Calu3 (cell line): ENCODE data around the gene POU2F2. TPM values are rescaled to one million over a fixed set of nuclear protein-coding genes. Genes with fewer than 3 reads are reported as not detected.

ENCODE experiments used
- BruUV-seq: library from RNA; stranded (reverse); fragments of 400-500 nt; replicated peaks from 2 replicates; lab custom pipeline; 2021; lab: Mats Ljungman, UMichigan
- CTCF ChIA-PET: fragments of 300-600 bp; sonication (Branson Sonifier 250); formaldehyde crosslinking; loops from one replicate; lab custom pipeline; 2022; ENCODE audit warnings: antibody characterized with exemption; lab: Charles Lee
- DNase-seq: peaks from one replicate; pipeline ENCODE4 v3.0.0; 2022
- H3K27ac Mint-ChIP-seq: one replicate; pipeline ENCODE4 v1.8.0; 2022; ENCODE audit warnings: mixed read lengths; ENCODE audit not compliant: unreplicated experiment
- H3K27me3 Mint-ChIP-seq: one replicate; pipeline ENCODE4 v1.8.0; 2022; ENCODE audit warnings: mixed read lengths; ENCODE audit not compliant: unreplicated experiment
- H3K36me3 Mint-ChIP-seq: one replicate; pipeline ENCODE4 v1.8.0; 2022; ENCODE audit warnings: mild to moderate bottlenecking, moderate library complexity, mixed read lengths; ENCODE audit not compliant: insufficient read depth, unreplicated experiment
- H3K4me1 Mint-ChIP-seq: one replicate; pipeline ENCODE4 v1.8.0; 2022; ENCODE audit warnings: mild to moderate bottlenecking, low read depth, mixed read lengths; ENCODE audit not compliant: unreplicated experiment
- H3K4me3 Mint-ChIP-seq: one replicate; pipeline ENCODE4 v1.8.0; 2022; ENCODE audit warnings: mild to moderate bottlenecking, low read depth, moderate library complexity, mixed read lengths; ENCODE audit not compliant: unreplicated experiment
- H3K9me3 Mint-ChIP-seq: one replicate; pipeline ENCODE4 v1.8.0; 2022; ENCODE audit warnings: low read depth, mixed read lengths; ENCODE audit not compliant: unreplicated experiment
- intact Hi-C: fragments of 100-400 bp; cut with micrococcal nuclease; formaldehyde crosslinking; loops from one replicate; pipeline ENCODE4 v1.10.0; 2022; ENCODE audit not compliant: unreplicated experiment
- total RNA-seq: library from RNA; stranded (reverse); gene quantifications from 2 replicates; pipeline ENCODE4 v1.2.3, GENCODE V29; 2022
- TF ChIP-seq, protein P1 (sequence below): fragments of 200-600 bp; IDR thresholded peaks from one replicate; pipeline ENCODE4 v1.8.0; 2022; ENCODE audit warnings: antibody characterized with exemption; ENCODE audit not compliant: unreplicated experiment

POU2F2 gene
- total RNA-seq, 1 experiment from 2014 or later, result 4.6 TPM

DNA sequence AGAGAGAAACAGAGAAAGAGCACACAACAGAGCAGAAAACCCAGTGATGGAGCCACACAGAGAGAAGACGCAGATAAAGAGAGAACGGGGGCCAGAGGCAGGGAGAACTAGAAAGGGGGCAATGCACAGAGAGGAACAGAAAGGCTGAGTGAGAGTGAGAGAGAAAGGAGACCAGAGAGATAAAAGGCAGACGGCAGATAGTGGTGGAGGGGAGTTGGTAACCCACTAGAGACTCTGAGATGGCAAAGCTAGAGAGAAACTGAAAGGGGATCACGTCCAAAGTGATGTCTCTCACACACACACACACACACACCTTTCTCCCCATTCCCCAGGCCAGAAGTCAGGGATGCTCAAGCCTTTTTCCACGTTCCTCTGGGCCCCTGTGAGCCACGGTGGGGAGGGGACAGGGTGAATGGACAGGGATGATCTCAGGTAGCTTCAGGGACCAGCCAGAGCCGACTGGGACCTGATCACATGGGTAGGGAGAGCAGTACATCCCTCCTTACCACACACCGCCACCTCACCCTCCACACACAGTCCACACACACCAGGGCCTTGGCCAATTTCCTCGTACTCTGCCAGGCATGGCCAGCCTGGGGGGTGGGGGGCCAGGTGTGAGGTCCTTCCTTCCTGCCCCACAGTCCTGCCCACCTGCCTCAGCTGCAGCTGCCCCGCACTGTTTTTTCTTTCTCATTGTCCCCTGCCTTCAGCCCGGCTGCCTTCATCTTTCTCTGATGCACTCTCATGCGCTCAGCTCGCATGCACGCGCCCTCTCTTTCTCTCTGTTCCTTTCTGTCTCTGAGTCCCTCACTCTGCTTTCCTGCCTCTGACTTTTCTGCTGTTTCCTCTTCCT lies 22.5 kb upstream of the POU2F2 start:
- Mint-ChIP-seq H3K4me1 (peaks cover 31% of the 10 kb centered on the region), H3K36me3 (no peaks in the 10 kb centered on the region), H3K27me3 (peaks cover 73% of the 10 kb centered on the region), H3K27ac (no peak overlapping the region), H3K9me3 (no peaks in the 10 kb centered on the region), H3K4me3 (no peak overlapping the region)
- BruUV-seq, result no TSS peak
- intact Hi-C loops, result no loop called here
- CTCF ChIA-PET, result no interaction called here
- TF ChIP-seq, protein P1, sequence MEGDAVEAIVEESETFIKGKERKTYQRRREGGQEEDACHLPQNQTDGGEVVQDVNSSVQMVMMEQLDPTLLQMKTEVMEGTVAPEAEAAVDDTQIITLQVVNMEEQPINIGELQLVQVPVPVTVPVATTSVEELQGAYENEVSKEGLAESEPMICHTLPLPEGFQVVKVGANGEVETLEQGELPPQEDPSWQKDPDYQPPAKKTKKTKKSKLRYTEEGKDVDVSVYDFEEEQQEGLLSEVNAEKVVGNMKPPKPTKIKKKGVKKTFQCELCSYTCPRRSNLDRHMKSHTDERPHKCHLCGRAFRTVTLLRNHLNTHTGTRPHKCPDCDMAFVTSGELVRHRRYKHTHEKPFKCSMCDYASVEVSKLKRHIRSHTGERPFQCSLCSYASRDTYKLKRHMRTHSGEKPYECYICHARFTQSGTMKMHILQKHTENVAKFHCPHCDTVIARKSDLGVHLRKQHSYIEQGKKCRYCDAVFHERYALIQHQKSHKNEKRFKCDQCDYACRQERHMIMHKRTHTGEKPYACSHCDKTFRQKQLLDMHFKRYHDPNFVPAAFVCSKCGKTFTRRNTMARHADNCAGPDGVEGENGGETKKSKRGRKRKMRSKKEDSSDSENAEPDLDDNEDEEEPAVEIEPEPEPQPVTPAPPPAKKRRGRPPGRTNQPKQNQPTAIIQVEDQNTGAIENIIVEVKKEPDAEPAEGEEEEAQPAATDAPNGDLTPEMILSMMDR, result no peak
- DNase-seq, result peak; percentile 20

DNA sequence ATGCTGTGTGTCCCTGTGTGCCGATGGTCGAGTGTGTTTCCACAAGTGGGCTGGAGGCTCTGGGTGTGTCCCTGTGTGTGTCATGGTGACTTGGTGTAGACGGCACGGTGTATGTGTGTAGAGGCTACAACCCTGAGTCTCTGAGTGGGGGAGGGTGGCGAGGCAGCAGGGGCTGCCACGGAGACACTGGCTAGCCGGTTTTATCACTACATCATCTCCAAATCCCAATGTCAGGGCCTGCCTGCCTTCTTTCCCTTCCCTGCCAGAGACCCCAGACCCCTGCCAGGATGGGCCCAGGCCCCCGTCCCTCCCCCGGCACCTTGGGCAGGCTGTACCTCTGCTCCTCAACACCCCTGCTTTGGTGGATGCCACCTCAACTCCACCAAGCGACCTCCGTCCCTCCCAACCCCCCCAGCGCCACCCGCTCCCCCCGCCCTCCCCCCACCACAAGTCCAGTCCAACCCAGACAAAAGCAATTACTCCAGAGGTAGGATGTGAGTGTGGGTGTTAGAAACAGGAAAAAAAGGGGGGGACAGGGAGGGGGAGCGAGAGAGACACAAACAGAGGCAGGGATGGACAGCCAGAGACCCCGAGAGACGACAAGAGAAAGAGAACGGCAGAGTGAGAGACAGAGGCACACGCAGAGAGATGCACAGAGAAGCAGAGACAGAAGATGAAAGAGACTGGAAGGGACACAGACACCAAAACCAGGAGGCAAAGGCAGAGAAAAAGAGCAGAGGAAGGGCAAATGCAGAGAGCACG lies 21.6 kb upstream of the POU2F2 start:
- CTCF ChIA-PET, result interaction anchor here (1.5 kb wide), 1 partner anchor 22 kb away, joined by 5 read pairs; no protein-coding TSS in a partner anchor

DNA sequence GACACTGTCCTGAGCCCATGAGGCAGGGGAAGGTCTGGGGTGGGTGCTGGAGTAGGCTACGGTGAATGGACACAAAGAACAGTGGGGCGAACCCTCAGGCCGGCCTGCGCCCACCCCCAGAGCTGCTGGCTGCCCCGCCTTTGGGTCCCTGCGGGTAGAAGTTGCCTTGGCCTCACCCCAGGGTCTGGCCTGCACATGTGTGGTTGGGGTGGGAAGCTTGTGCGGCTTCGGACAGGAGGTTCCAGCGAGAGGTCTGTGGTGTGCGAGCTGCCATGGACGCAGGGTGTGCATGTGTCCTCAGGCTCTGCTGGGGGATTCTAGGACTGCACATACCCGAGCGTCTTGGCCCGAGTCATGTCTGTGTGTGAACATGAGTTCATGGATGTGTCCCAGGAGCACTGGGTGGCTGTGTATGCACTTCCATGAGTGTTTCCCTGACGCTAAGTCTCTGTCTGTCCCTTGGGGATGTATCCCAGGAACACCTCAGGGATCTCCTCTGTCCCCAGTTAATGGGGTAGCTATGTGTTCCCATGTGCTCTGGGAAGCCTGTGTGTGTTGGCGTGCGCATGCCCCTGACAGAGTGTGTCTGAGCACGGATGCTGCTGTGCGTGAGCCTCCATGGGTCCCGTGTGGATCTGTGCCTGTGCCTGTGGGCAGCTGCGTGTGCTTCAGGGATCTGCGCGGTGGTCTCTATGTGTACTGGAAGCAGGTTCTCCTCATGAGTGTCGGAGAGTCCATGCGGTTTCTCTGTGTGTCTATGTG lies 20.8 kb upstream of the POU2F2 start:
- BruUV-seq, result no TSS peak
- TF ChIP-seq, protein P1, result no peak
- H3K4me1 Mint-ChIP-seq, result peaks cover 38% of the 10 kb centered on the region
- CTCF ChIA-PET, result interaction anchor here (0.6 to 1.6 kb wide), 3 partner anchors 13 to 151 kb away, joined by 3 to 5 read pairs (median 3); no protein-coding TSS in a partner anchor
- DNase-seq, result no peak
- intact Hi-C loops, result no loop called here
- no peak overlapping the region for H3K27ac Mint-ChIP-seq
- H3K4me3 Mint-ChIP-seq, result no peak overlapping the region
- peaks cover 83% of the 10 kb centered on the region for H3K27me3 Mint-ChIP-seq
- no peaks in the 10 kb centered on the region for H3K36me3 Mint-ChIP-seq
- H3K9me3 Mint-ChIP-seq, result no peaks in the 10 kb centered on the region

More for the DNA sequence above, 21.6 kb upstream of the POU2F2 start:
- Mint-ChIP-seq H3K4me3 (no peak overlapping the region), H3K4me1 (peaks cover 38% of the 10 kb centered on the region), H3K36me3 (no peaks in the 10 kb centered on the region), H3K27me3 (peaks cover 76% of the 10 kb centered on the region), H3K27ac (no peak overlapping the region), H3K9me3 (no peaks in the 10 kb centered on the region)
- BruUV-seq, result no TSS peak
- no peak for DNase-seq
- TF ChIP-seq, protein P1, result no peak
- intact Hi-C loops, result no loop called here
